K562 (cell line): ENCODE measurements around the gene SURF6. TPM values are rescaled to one million over a fixed set of nuclear protein-coding genes. Genes with fewer than 3 reads are reported as not detected.

Source experiments
- ATAC-seq: fragments of 200-7000 bp; cut with Tn5 transposase; 3 replicates; pipeline ENCODE4 v1.9.1; 2020; ENCODE audit warnings: moderate library complexity
- BruUV-seq: library from RNA; stranded (reverse); fragments of 400-500 nt; replicated peaks from 2 replicates; lab custom pipeline; 2021; lab: Mats Ljungman, UMichigan
- CTCF ChIA-PET: fragments of 300-600 bp; formaldehyde crosslinking; extraction: SDS; loops from one replicate; lab custom pipeline; 2021; ENCODE audit warnings: low intra/inter-chr PET ratio; lab: Yijun Ruan, JAX
- POLR2A ChIA-PET: fragments of 300-600, 350-650 bp; sonication (Branson Sonifier 250); formaldehyde crosslinking; extraction: SDS; loops from one replicate; lab custom pipeline; 2021; ENCODE audit warnings: antibody characterized with exemption, inconsistent platforms; lab: Yijun Ruan, JAX
- DNase-seq, 4 experiments: peaks; one replicate each; pipeline versions ENCODE4 v3.0.0 to v3.0.0-alpha.2; 2011 to 2018; ENCODE audit warnings: low spot score in 3 of 4, mixed read lengths in 3 of 4; ENCODE audit errors: extremely low read depth in 1 of 4
- FAIRE-seq: peaks from 2 replicates; lab custom pipeline; 2011; peaks lifted over from hg19 to GRCh38; lab: Jason Lieb, UNC
- H2AFZ ChIP-seq: 2 replicates; pipeline ENCODE4 v1.6.0; 2011; ENCODE audit warnings: low read depth, low read length, control low read depth, inconsistent platforms
- H3K27ac ChIP-seq: fragments of 200-600 bp; 3 replicates; pipeline ENCODE4 v1.8.0; 2011; ENCODE audit warnings: low read depth, mild to moderate bottlenecking, control low read depth, inconsistent platforms, low read length, moderate library complexity, mixed read lengths; ENCODE audit errors: extremely low read depth
- H3K27me3 ChIP-seq, 2 experiments: fragments of 300-600 bp in 1 of 2; 2 replicates in 1 of 2; 3 replicates in 1 of 2; pipeline versions ENCODE4 v1.6.0 to v1.8.0; 2011; ENCODE audit warnings: inconsistent platforms in 2 of 2, low read length in 2 of 2, mild to moderate bottlenecking in 1 of 2, mixed read lengths in 1 of 2, moderate library complexity in 1 of 2; ENCODE audit not compliant: control insufficient read depth in 2 of 2, insufficient read depth in 2 of 2
- H3K36me3 ChIP-seq: fragments of 300-600 bp; 3 replicates; pipeline ENCODE4 v1.8.0; 2011; ENCODE audit warnings: mild to moderate bottlenecking, low read length, inconsistent platforms; ENCODE audit not compliant: control insufficient read depth, insufficient read depth
- H3K4me1 ChIP-seq, 2 experiments: fragments of 200-600 bp in 1 of 2; replicated peaks in 1 of 2; 2 replicates in 1 of 2; 3 replicates in 1 of 2; pipeline versions ENCODE4 v1.5.1 to v1.8.0; 2011; ENCODE audit warnings: inconsistent platforms in 2 of 2, low read length in 2 of 2, mild to moderate bottlenecking in 1 of 2, mixed read lengths in 1 of 2, moderate library complexity in 1 of 2; ENCODE audit not compliant: control insufficient read depth in 2 of 2, insufficient read depth in 2 of 2
- H3K4me2 ChIP-seq: 2 replicates; pipeline ENCODE4 v1.6.1; 2011; ENCODE audit warnings: low read length, control low read depth, inconsistent platforms, mixed read lengths; ENCODE audit not compliant: insufficient read depth
- H3K4me3 ChIP-seq: fragments of 200-600 bp; sonication (generic), shearing (Covaris generic); 2 replicates; pipeline ENCODE4 v1.5.1; 2016; ENCODE audit warnings: control low read depth, inconsistent platforms
- H3K79me2 ChIP-seq: fragments of 200-600 bp; 3 replicates; pipeline ENCODE4 v1.8.0; 2011; ENCODE audit warnings: low read length, inconsistent platforms; ENCODE audit not compliant: control insufficient read depth, insufficient read depth
- H3K9ac ChIP-seq, 2 experiments: 2 replicates each; pipeline versions ENCODE4 v1.6.0 to v1.6.1; 2011; ENCODE audit warnings: low read depth in 2 of 2, low read length in 2 of 2, control low read depth in 1 of 2, inconsistent platforms in 1 of 2, mild to moderate bottlenecking in 1 of 2, mixed read lengths in 1 of 2; ENCODE audit not compliant: insufficient read depth in 1 of 2
- H3K9me1 ChIP-seq: one replicate; pipeline ENCODE4 v1.6.0; 2011; ENCODE audit warnings: inconsistent platforms, mild to moderate bottlenecking, low read length, moderate library complexity; ENCODE audit not compliant: control insufficient read depth, insufficient read depth
- H3K9me3 ChIP-seq: replicated peaks from 2 replicates; pipeline ENCODE4 v1.5.1; 2011; ENCODE audit warnings: low read depth, low read length, inconsistent platforms; ENCODE audit not compliant: control insufficient read depth, insufficient read depth
- H4K20me1 ChIP-seq: replicated peaks from 2 replicates; pipeline ENCODE4 v1.6.1; 2011; ENCODE audit warnings: low read length, inconsistent platforms, mixed read lengths; ENCODE audit not compliant: control insufficient read depth, insufficient read depth
- ADNP ChIP-seq: fragments of 200-800 bp; sonication (Bioruptor generic); IDR thresholded peaks from 2 replicates; pipeline ENCODE4 v1.6.1; 2016; ENCODE audit warnings: missing genetic modification characterization, missing compliant biosample characterization
- CBX3 ChIP-seq, 2 experiments: IDR thresholded peaks; 1 replicate in 1 of 2; 2 replicates in 1 of 2; pipeline ENCODE4 v1.6.1; 2012; ENCODE audit warnings: inconsistent platforms in 2 of 2, low read length in 2 of 2, borderline replicate concordance in 1 of 2, control low read depth in 1 of 2
- CBX5 ChIP-seq: IDR thresholded peaks from 2 replicates; pipeline ENCODE4 v1.6.1; 2014; ENCODE audit warnings: low read depth, borderline replicate concordance
- CSDE1 ChIP-seq, 2 experiments: fragments of 450-650 bp; IDR thresholded peaks; 2 replicates each; pipeline ENCODE4 v1.6.1; 2016; ENCODE audit warnings: mild to moderate bottlenecking in 1 of 2
- ERF ChIP-seq: fragments of 450-650 bp; formaldehyde crosslinking; IDR thresholded peaks from 2 replicates; pipeline ENCODE4 v1.4.0; 2020; ENCODE audit warnings: mild to moderate bottlenecking, mixed read lengths
- ESRRB ChIP-seq: fragments of 250-450 bp; sonication (Bioruptor Pico); IDR thresholded peaks from 2 replicates; pipeline ENCODE4 v1.5.0; 2020; ENCODE audit warnings: mild to moderate bottlenecking, moderate library complexity, borderline replicate concordance
- FOXJ3 ChIP-seq: sonication (generic); formaldehyde crosslinking; IDR thresholded peaks from 2 replicates; pipeline ENCODE4 v1.4.0; 2020; ENCODE audit warnings: mild to moderate bottlenecking, missing genetic modification reagents
- GATA2 ChIP-seq: sonication (generic); formaldehyde crosslinking; IDR thresholded peaks from 2 replicates; pipeline ENCODE4 v1.4.0; 2020; ENCODE audit warnings: mild to moderate bottlenecking, missing genetic modification reagents
- HLTF ChIP-seq: fragments of 450-650 bp; IDR thresholded peaks from 2 replicates; pipeline ENCODE4 v1.6.1; 2016
- ID3 ChIP-seq, 2 experiments: fragments of 250-450 bp in 1 of 2; fragments of 450-650 bp in 1 of 2; sonication (Bioruptor Pico) in 1 of 2; IDR thresholded peaks; 2 replicates each; pipeline versions ENCODE4 v1.6.1 to v1.8.0; 2016 to 2021; ENCODE audit warnings: mild to moderate bottlenecking in 2 of 2, moderate library complexity in 2 of 2, missing compliant biosample characterization in 1 of 2, missing genetic modification characterization in 1 of 2
- NFIC ChIP-seq: fragments of 450-650 bp; IDR thresholded peaks from 2 replicates; pipeline ENCODE4 v1.6.1; 2017; ENCODE audit warnings: mild to moderate bottlenecking, inconsistent platforms
- OTX1 ChIP-seq: fragments of 450-650 bp; formaldehyde crosslinking; IDR thresholded peaks from 2 replicates; pipeline ENCODE4 v1.4.0; 2022; ENCODE audit warnings: mild to moderate bottlenecking
- TAL1 ChIP-seq: fragments of 450-650 bp; IDR thresholded peaks from 2 replicates; pipeline ENCODE4 v1.6.1; 2016; ENCODE audit warnings: mild to moderate bottlenecking
- ZKSCAN3 ChIP-seq: fragments of 250-450 bp; sonication (Bioruptor Pico); IDR thresholded peaks from 2 replicates; pipeline ENCODE4 v1.4.0; 2020
- ZNF146 ChIP-seq: IDR thresholded peaks from one replicate; pipeline ENCODE4 v1.6.1; 2018; ENCODE audit warnings: missing compliant biosample characterization; ENCODE audit not compliant: unreplicated experiment
- ZNF224 ChIP-seq: sonication (generic); formaldehyde crosslinking; IDR thresholded peaks from 2 replicates; pipeline ENCODE4 v1.8.0; 2022; ENCODE audit warnings: mild to moderate bottlenecking, missing genetic modification reagents
- ZNF280A ChIP-seq: fragments of 450-650 bp; IDR thresholded peaks from 2 replicates; pipeline ENCODE4 v1.6.1; 2018; ENCODE audit warnings: mild to moderate bottlenecking, low read depth; ENCODE audit not compliant: partially characterized antibody
- ZNF445 ChIP-seq: fragments of 250-450 bp; sonication (Bioruptor Pico); IDR thresholded peaks from 2 replicates; pipeline ENCODE4 v1.4.0; 2020; ENCODE audit warnings: low read depth, mild to moderate bottlenecking, moderate library complexity
- WGBS: fragments of 100-300 bp; shearing (Covaris generic); methylation state at CpG from one replicate; pipeline ENCODE4 v1.1.6; 2016; ENCODE audit warnings: low coverage, mixed read lengths; ENCODE audit not compliant: insufficient coverage; ENCODE audit errors: missing lambda C conversion rate; 5-methylcytosine and 5-hydroxymethylcytosine counted together
- in situ Hi-C: fragments of 300-500 bp; cut with MboI; formaldehyde crosslinking; loops from 4 replicates; pipeline ENCODE4 v1.15.0; 2018; ENCODE audit warnings: inconsistent platforms, mixed read lengths
- intact Hi-C: fragments of 100-400 bp; cut with micrococcal nuclease; formaldehyde crosslinking; loops from 2 replicates; pipeline ENCODE4 v1.14.2; 2022
- polyA plus RNA-seq, 8 experiments: library from polyadenylated mRNA; depleted of rRNA in 4 of 8; stranded (reverse) in 5 of 8; unstranded in 3 of 8; fragments of >200 nt; fragmentation: Nextera tagmentation in 2 of 8; fragmentation: Illumina TruSeq in 1 of 8; extraction: Ambion mirVana in 2 of 8; extraction: Trizol in 1 of 8; gene quantifications; 2 replicates each; pipeline versions ENCODE4 v1.2.1 to v1.2.3, GENCODE V29; 2011 to 2014; ENCODE audit warnings: inconsistent platforms in 1 of 8, missing spikeins in 1 of 8
- total RNA-seq, 7 experiments: library from RNA; depleted of rRNA in 6 of 7; stranded (reverse); fragments of >200 nt in 6 of 7; fragmentation: Illumina TruSeq in 2 of 7; extraction: Trizol in 2 of 7; gene quantifications; 2 replicates each; pipeline versions ENCODE4 v1.2.1 to v1.2.3, GENCODE V29; 2011 to 2021; ENCODE audit warnings: low replicate concordance in 1 of 7
- TF ChIP-seq, protein P1 (sequence below), 2 experiments: fragments of 450-650 bp in 1 of 2; IDR thresholded peaks; 2 replicates each; pipeline ENCODE4 v1.6.1; 2011 to 2017; ENCODE audit warnings: low read depth in 2 of 2, antibody characterized with exemption in 1 of 2, borderline replicate concordance in 1 of 2, low read length in 1 of 2, mild to moderate bottlenecking in 1 of 2, mixed read lengths in 1 of 2; ENCODE audit not compliant: control insufficient read depth in 1 of 2

Gene SURF6
- total and polyA plus RNA-seq, 9 of the 15 experiments (the other 6 are each of a cell fraction or from before 2014, with no cell fraction given): 1.4 to 68.3 (median 14.7) TPM

DNA sequence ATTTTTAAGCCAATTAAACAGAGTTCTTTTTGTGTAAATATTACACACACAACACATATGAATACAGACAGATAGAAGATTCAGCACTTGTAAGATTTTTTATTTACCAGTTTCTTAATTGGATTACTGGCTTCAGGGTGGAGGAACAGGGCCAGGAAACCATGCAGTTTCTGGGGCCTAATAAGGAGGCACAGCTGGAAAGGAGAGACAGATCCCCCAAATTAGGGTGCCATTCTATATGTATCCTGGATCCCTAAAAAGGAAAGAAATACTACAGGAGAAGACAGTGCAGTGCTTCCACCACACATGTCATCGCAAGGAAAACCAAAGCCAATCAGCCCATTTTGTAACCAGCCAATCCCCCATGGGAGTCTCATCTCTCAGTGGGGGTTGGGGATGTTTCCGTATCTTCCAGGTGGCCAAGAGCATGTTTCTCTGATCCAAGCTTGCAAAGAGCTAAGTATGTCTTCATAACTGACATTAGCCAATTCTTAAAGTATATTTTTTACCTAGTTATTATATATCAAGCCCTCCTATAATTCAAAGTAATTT, 45.2 kb downstream of the SURF6 start:
- intact Hi-C loops (no loop called here), in situ Hi-C loops (no loop called here)
- no peaks in the 10 kb centered on the region for H3K36me3 ChIP-seq
- H3K9ac ChIP-seq: no peak overlapping the region
- 57% methylated on average over 2 of the region's 2 CpGs for WGBS
- H3K4me3 ChIP-seq: no peak overlapping the region
- no peak for FAIRE-seq
- ATAC-seq: no peak
- ChIA-PET POLR2A (interaction anchor here (1.5 kb wide), 1 partner anchor 18 kb away, joined by 6 read pairs; no protein-coding TSS in a partner anchor), CTCF (no interaction called here)
- H3K4me2 ChIP-seq: no peak overlapping the region
- H4K20me1 ChIP-seq: no peaks in the 10 kb centered on the region
- H3K27ac ChIP-seq: no peak overlapping the region
- H3K4me1 ChIP-seq: no peaks in the 10 kb centered on the region
- no TSS peak for BruUV-seq
- H3K9me1 ChIP-seq: no peaks in the 10 kb centered on the region
- no peaks in the 10 kb centered on the region for H3K27me3 ChIP-seq
- DNase-seq: peak in 1 of 4 experiments; percentile 52
- H2AFZ ChIP-seq: no peak overlapping the region
- peaks cover 19% of the 10 kb centered on the region for H3K9me3 ChIP-seq
- no peaks in the 10 kb centered on the region for H3K79me2 ChIP-seq
- no peak for TF ChIP-seq FOXJ3 (CRISPR knock-in tag)
- TF ChIP-seq CBX3 (IDR thresholded peaks at IDR 0.05; ENCODE audit: borderline replicate concordance in 1 of 2, low read length in 2 of 2): peak in 1 of 2 experiments; percentile 99; a peak in 2 of 3 replicates
- no peak for TF ChIP-seq CSDE1 (IDR thresholded peaks at IDR 0.05)
- TF ChIP-seq, protein P1, sequence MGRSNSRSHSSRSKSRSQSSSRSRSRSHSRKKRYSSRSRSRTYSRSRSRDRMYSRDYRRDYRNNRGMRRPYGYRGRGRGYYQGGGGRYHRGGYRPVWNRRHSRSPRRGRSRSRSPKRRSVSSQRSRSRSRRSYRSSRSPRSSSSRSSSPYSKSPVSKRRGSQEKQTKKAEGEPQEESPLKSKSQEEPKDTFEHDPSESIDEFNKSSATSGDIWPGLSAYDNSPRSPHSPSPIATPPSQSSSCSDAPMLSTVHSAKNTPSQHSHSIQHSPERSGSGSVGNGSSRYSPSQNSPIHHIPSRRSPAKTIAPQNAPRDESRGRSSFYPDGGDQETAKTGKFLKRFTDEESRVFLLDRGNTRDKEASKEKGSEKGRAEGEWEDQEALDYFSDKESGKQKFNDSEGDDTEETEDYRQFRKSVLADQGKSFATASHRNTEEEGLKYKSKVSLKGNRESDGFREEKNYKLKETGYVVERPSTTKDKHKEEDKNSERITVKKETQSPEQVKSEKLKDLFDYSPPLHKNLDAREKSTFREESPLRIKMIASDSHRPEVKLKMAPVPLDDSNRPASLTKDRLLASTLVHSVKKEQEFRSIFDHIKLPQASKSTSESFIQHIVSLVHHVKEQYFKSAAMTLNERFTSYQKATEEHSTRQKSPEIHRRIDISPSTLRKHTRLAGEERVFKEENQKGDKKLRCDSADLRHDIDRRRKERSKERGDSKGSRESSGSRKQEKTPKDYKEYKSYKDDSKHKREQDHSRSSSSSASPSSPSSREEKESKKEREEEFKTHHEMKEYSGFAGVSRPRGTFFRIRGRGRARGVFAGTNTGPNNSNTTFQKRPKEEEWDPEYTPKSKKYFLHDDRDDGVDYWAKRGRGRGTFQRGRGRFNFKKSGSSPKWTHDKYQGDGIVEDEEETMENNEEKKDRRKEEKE (IDR thresholded peaks at IDR 0.05; ENCODE audit: borderline replicate concordance in 1 of 2, control insufficient read depth in 1 of 2, low read depth in 2 of 2, low read length in 1 of 2): no peak
- TF ChIP-seq ZNF445 (CRISPR knock-in tag): peak; percentile 79; the same call in 1 of the 2 replicates
- no peak for TF ChIP-seq ZNF146 (CRISPR knock-in tag)
- TF ChIP-seq ERF (CRISPR knock-in tag): no peak
- no peak for TF ChIP-seq GATA2 (CRISPR knock-in tag)
- no peak for TF ChIP-seq NFIC
- no peak for TF ChIP-seq TAL1
- TF ChIP-seq ADNP (tag): no peak
- peak; percentile 96 for TF ChIP-seq CBX5
- no peak for TF ChIP-seq ZKSCAN3 (CRISPR knock-in tag)
- no peak for TF ChIP-seq ZNF224
- no peak for TF ChIP-seq ID3 (CRISPR knock-in tag; IDR thresholded peaks at IDR 0.05)
- TF ChIP-seq ID3 (tag; IDR thresholded peaks at IDR 0.05): no peak
- no peak for TF ChIP-seq ESRRB (CRISPR knock-in tag)
- TF ChIP-seq HLTF: 0 out of 2 replicates have a peak, but pooled peaks have one; percentile 64
- TF ChIP-seq OTX1: no peak
- TF ChIP-seq ZNF280A: peak; percentile 94
